Heart left ventricle (tissue), 16 donors: Measurements from ENCODE around the gene PAK1. TPM values are rescaled to one million over a fixed set of nuclear protein-coding genes. Genes with fewer than 3 reads are reported as not detected.
"Not testable (repeated sequence)": the region's sequence is repeated elsewhere in the genome, so short reads cannot be mapped to it uniquely, and the experiment has no call there.

Source experiments
- ATAC-seq, 4 donors: fragments of 200-7000 bp; cut with Tn5 transposase; one replicate each; pipeline ENCODE4 v1.9.1; 2020 to 2022; ENCODE audit warnings: moderate library complexity in 4 of 4, mild to moderate bottlenecking in 3 of 4, moderate number of reproducible peaks in 1 of 4
- DNase-seq, 5 donors: peaks; one replicate each; pipeline ENCODE4 v3.0.0-alpha.2; 2020
- H3K27ac ChIP-seq, 12 donors: fragments of 200-600 bp; sonication (generic) in 4 of 12; one replicate each; pipeline versions ENCODE4 v1.5.0 to v1.8.0; 2016 to 2022; ENCODE audit warnings: mild to moderate bottlenecking in 2 of 12
- H3K27me3 ChIP-seq, 9 donors: fragments of 200-600 bp; sonication (generic) in 2 of 9; one replicate each; pipeline versions ENCODE4 v1.5.1 to v1.8.0; 2016 to 2022; ENCODE audit warnings: mild to moderate bottlenecking in 3 of 9
- H3K36me3 ChIP-seq, 9 donors: fragments of 200-600 bp; sonication (generic) in 2 of 9; one replicate each; pipeline versions ENCODE4 v1.5.0 to v1.8.0; 2018 to 2022; ENCODE audit warnings: mild to moderate bottlenecking in 2 of 9
- H3K4me1 ChIP-seq, 12 donors: fragments of 200-600 bp; sonication (generic) in 4 of 12; one replicate each; pipeline versions ENCODE4 v1.5.0 to v1.8.0; 2016 to 2022; ENCODE audit warnings: mild to moderate bottlenecking in 3 of 12
- H3K4me3 ChIP-seq, 12 donors: fragments of 200-600 bp; sonication (generic) in 4 of 12; one replicate each; pipeline versions ENCODE4 v1.5.0 to v1.8.0; 2017 to 2022; ENCODE audit warnings: mild to moderate bottlenecking in 9 of 12, moderate library complexity in 4 of 12
- H3K9me3 ChIP-seq, 12 donors: fragments of 200-600 bp; sonication (generic) in 4 of 12; one replicate each; pipeline versions ENCODE4 v1.5.0 to v1.8.0; 2016 to 2022; ENCODE audit warnings: mild to moderate bottlenecking in 1 of 12
- POLR2A ChIP-seq, 2 donors: fragments of 450-650 bp; IDR thresholded peaks; one replicate each; pipeline ENCODE4 v1.6.1; 2017; ENCODE audit warnings: antibody characterized with exemption in 2 of 2, mild to moderate bottlenecking in 2 of 2, moderate library complexity in 2 of 2
- WGBS, 4 donors: extraction: QIAGEN DNeasy Blood & Tissue Kit in 2 of 4; methylation state at CpG; one replicate each; pipeline versions ENCODE4 v1.1.5 to v1.1.7; 2013 to 2018; 5-methylcytosine and 5-hydroxymethylcytosine counted together
- intact Hi-C, 10 donors: fragments of 100-400 bp; cut with DNase I; formaldehyde crosslinking; loops; one replicate each; pipeline versions ENCODE4 v1.11.1 to v1.14.2; 2022
- polyA plus RNA-seq, 2 donors: library from polyadenylated mRNA; stranded (reverse); fragments of 200-250 nt; gene quantifications; one replicate each; pipeline ENCODE4 v1.2.3, GENCODE V29; 2013
- total RNA-seq, 9 donors: library from RNA; depleted of rRNA in 2 of 9; stranded (reverse); fragments of >200 nt in 2 of 9; fragmentation: NEBNext Ultra II Directional in 3 of 9; extraction: Animal tissue kit (Norgen Biotek cat#: 25700) in 3 of 9; gene quantifications; one replicate each; pipeline versions ENCODE4 v1.1.0 to v1.2.4, GENCODE V29; 2016 to 2023
- TF ChIP-seq, protein P1 (sequence below), 12 donors: fragments of 200-600 bp; sonication (generic) in 4 of 12; IDR thresholded peaks; one replicate each; pipeline versions ENCODE4 v1.5.0 to v1.8.0; 2018 to 2022; ENCODE audit warnings: antibody characterized with exemption in 12 of 12, mild to moderate bottlenecking in 5 of 12
- donor health status: ischemic (EF 13 %, LVEDD 7.1; RV severe dilation, severe dysfunction).
- donor health status: healthy with polysubstance abuse.
- donor health status: DM: no; HTN: yes; CAD: no.
- donor health status: DM: no; HTN: no; CAD: no.
- donor health status: ischemic (EF 25% LVEDD 6.9; RV normal size, moderate dysfunction).
- donor health status: ischemic (EF 25% LVEDD 5.7; RV mildly dilated, moderate dysfunction).
- donor health status: healthy.
- donor health status: DM: yes; HTN: yes; CAD: no.
- donor health status: ischemic (EF 35%, LVEDD 5.7; RV mildly dilated, moderate dysfunction).
- donor health status: nonischemic (EF 11% LVEDD 7.7; RV severe dilation, severe dysfunction).
- donor health status: DM: yes; HTN: yes; CAD: no.
- donor health status: PGD.
- donor health status: ischemic (EF 29% LVEDD 5.4; RV normal size, mild dysfunction).
- donor health status: nonischemic (EF 23%, LVEDD 6.1; RV moderate dilation, normal function).

The PAK1 gene
- total and polyA plus RNA-seq, 11 donors = 2.1 to 25.4 (median 5.9) TPM

DNA sequence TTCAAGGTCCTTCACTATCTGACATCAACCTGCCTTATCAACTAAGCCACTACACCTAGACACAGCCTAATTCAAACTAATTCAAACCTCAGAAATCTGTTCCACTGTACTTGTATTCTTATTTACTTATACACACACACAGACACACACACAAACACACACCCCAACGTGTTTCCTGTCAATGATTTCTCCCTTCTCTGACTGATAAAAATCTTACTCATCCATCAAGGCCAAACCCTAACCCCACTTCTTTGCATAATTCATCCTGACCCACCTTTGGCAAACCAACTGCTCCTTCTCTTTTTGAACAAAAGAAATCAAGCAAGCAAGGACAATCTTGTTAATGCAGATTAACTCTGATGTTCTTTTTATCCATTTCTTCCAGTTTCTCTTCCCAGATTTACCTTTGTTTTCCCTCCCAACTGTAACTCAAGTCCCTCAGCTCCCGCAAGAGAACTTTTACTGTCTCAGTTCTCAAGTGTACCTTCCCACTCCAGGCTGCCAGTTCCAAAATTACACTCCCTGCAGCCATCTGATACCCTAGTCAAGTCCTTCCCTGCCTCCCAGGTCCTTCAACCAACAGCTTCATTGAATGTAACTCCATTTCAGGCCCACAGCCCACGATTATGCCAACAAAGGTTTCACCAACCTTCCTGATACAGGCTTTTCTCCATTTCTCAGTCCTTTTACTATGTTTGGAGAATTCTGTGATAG, 78.3 kb downstream of the PAK1 start:
- no peak overlapping the region for H3K27ac ChIP-seq
- ATAC-seq (no peak), DNase-seq (no peak)
- TF ChIP-seq POLR2A (IDR thresholded peaks at IDR 0.05) = no peak
- TF ChIP-seq, protein P1, sequence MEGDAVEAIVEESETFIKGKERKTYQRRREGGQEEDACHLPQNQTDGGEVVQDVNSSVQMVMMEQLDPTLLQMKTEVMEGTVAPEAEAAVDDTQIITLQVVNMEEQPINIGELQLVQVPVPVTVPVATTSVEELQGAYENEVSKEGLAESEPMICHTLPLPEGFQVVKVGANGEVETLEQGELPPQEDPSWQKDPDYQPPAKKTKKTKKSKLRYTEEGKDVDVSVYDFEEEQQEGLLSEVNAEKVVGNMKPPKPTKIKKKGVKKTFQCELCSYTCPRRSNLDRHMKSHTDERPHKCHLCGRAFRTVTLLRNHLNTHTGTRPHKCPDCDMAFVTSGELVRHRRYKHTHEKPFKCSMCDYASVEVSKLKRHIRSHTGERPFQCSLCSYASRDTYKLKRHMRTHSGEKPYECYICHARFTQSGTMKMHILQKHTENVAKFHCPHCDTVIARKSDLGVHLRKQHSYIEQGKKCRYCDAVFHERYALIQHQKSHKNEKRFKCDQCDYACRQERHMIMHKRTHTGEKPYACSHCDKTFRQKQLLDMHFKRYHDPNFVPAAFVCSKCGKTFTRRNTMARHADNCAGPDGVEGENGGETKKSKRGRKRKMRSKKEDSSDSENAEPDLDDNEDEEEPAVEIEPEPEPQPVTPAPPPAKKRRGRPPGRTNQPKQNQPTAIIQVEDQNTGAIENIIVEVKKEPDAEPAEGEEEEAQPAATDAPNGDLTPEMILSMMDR (IDR thresholded peaks at IDR 0.05) = no peak
- 71 to 78% (median 76%) methylated on average over 3 of the region's 3 CpGs for WGBS, 4 donors
- intact Hi-C loops = no loop called here
- no peaks in the 10 kb centered on the region for H3K27me3 ChIP-seq
- no peak overlapping the region for H3K4me3 ChIP-seq
- H3K4me1 ChIP-seq = peaks cover 0 to 12% (median 6%) of the 10 kb centered on the region in 12 donors
- H3K36me3 ChIP-seq = peaks cover 0 to 10% (median 0%) of the 10 kb centered on the region in 9 donors
- no peaks in the 10 kb centered on the region for H3K9me3 ChIP-seq

- Histone ChIP-seq H3K27me3 (no peaks in the 10 kb centered on the region), H3K9me3 (no peaks in the 10 kb centered on the region), H3K27ac (no peak overlapping the region), H3K36me3 (peaks cover 0 to 10% (median 0%) of the 10 kb centered on the region in 9 donors), H3K4me1 (peaks cover 0 to 12% (median 6%) of the 10 kb centered on the region in 12 donors), H3K4me3 (no peak overlapping the region)
- intact Hi-C loops = no loop called here
- DNase-seq (no peak), ATAC-seq (no peak)
- TF ChIP-seq POLR2A (IDR thresholded peaks at IDR 0.05) = no peak
- TF ChIP-seq, protein P1 (IDR thresholded peaks at IDR 0.05) = no peak
These were observed 81.1 kb downstream of the PAK1 start for GRCh38 chr11:77392842-77393241.

DNA sequence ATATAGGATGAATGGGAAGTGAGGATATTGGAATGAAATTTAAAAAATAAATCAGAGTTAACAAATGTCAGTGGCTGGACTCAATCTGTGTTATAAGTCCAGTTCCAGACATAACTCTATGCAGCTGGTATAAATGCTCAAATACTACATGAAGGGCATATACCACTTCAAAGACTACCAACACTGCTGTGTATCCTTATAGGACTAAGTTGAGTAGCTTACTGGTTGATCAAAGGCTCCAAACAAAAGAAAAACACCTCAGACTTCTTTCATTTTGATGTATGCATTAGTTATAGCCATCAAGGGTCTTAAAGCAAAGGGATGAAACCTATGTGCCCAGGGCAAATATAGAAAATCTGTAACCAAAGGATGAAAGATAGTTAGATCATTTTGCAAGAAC, 86.2 kb downstream of the PAK1 start:
- intact Hi-C loops = no loop called here
- no peak for ATAC-seq
- no peak for DNase-seq

GRCh38 chr11:77386178-77386577, 87.7 kb downstream of the PAK1 start:
- H3K36me3 ChIP-seq = peaks cover 0 to 10% (median 0%) of the 10 kb centered on the region in 9 donors
- WGBS, 4 donors = 19 to 36% (median 25%) methylated on average over 1 of the region's 1 CpG
- H3K27ac ChIP-seq = peak overlapping the region in 4 of 12 donors; percentile 7 to 51 (median 40)
- H3K9me3 ChIP-seq = no peaks in the 10 kb centered on the region
- intact Hi-C loops = no loop called here
- no peak overlapping the region for H3K4me3 ChIP-seq
- peaks cover 0 to 36% (median 9%) of the 10 kb centered on the region in 12 donors for H3K4me1 ChIP-seq
- ATAC-seq = peak in 1 of 4 donors; percentile 74
- H3K27me3 ChIP-seq = no peaks in the 10 kb centered on the region
- TF ChIP-seq, protein P1 (IDR thresholded peaks at IDR 0.05) = no peak
- no peak for TF ChIP-seq POLR2A (IDR thresholded peaks at IDR 0.05)
- DNase-seq = no peak

More for the DNA sequence above, 86.2 kb downstream of the PAK1 start:
- H3K27me3 ChIP-seq = no peaks in the 10 kb centered on the region
- no peak for TF ChIP-seq POLR2A (IDR thresholded peaks at IDR 0.05)
- TF ChIP-seq, protein P1 (IDR thresholded peaks at IDR 0.05) = no peak
- H3K4me3 ChIP-seq = no peak overlapping the region
- H3K9me3 ChIP-seq = no peaks in the 10 kb centered on the region
- H3K36me3 ChIP-seq = peaks cover 0 to 17% (median 0%) of the 10 kb centered on the region in 9 donors
- H3K27ac ChIP-seq = no peak overlapping the region
- H3K4me1 ChIP-seq = peaks cover 0 to 28% (median 5%) of the 10 kb centered on the region in 12 donors

GRCh38 chr11:77385255-77385771, 88.6 kb downstream of the PAK1 start:
- intact Hi-C loops, H3K4me3 ChIP-seq, DNase-seq, H3K27ac ChIP-seq, H3K36me3 ChIP-seq, H3K9me3 ChIP-seq, H3K27me3 ChIP-seq, ATAC-seq: not testable (repeated sequence)
- 89 to 93% (median 90%) methylated on average over 8 of the region's 8 CpGs for WGBS, 4 donors
- H3K4me1 ChIP-seq = peaks cover 0 to 36% (median 9%) of the 10 kb centered on the region in 12 donors
